ENCODE results near the gene ASAP2. TPM values are rescaled to one million over a fixed set of nuclear protein-coding genes. Genes with fewer than 3 reads are reported as not detected.
A peak's percentile ranks its signal among the peaks of the same experiment; 100 is the strongest.

Gene ASAP2
- total RNA-seq, 2 donors from 2014 or later = 58.1 to 61.7 TPM

DNA sequence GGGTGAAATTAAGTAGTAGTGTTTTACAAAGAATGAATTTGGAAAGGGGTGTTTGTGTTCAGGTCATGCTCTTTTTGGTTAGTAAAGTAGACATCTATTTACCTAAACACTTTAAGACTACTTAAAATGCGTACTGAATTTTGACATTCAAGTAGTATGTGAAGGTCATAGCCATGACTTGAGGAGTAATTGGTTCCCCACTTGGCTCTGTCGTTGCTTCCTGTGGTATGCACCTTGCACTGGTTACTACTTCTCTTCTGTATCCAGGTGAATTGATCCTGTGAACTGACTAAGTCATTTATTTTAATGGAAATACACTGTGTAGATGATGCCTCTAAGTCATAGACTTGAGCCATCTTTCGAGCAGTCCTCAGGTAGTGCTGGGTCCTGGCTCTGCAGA is 118.8 kb downstream of the ASAP2 start:
- H3K9me3 ChIP-seq = no peaks in the 10 kb centered on the region
- no peak for DNase-seq
- no peaks in the 10 kb centered on the region for H3K4me1 ChIP-seq
- TF ChIP-seq, protein P1, sequence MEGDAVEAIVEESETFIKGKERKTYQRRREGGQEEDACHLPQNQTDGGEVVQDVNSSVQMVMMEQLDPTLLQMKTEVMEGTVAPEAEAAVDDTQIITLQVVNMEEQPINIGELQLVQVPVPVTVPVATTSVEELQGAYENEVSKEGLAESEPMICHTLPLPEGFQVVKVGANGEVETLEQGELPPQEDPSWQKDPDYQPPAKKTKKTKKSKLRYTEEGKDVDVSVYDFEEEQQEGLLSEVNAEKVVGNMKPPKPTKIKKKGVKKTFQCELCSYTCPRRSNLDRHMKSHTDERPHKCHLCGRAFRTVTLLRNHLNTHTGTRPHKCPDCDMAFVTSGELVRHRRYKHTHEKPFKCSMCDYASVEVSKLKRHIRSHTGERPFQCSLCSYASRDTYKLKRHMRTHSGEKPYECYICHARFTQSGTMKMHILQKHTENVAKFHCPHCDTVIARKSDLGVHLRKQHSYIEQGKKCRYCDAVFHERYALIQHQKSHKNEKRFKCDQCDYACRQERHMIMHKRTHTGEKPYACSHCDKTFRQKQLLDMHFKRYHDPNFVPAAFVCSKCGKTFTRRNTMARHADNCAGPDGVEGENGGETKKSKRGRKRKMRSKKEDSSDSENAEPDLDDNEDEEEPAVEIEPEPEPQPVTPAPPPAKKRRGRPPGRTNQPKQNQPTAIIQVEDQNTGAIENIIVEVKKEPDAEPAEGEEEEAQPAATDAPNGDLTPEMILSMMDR (IDR thresholded peaks at IDR 0.05) = no peak
- no peaks in the 10 kb centered on the region for H3K36me3 ChIP-seq
- H3K4me3 ChIP-seq = no peak overlapping the region
- H3K27me3 ChIP-seq = no peaks in the 10 kb centered on the region
- no peak overlapping the region for H3K9ac ChIP-seq (ENCODE audit: low read depth in 2 of 2, low read length in 2 of 2)
- no peak overlapping the region for H3K27ac ChIP-seq
- intact Hi-C loops (cut with DNase I) = no loop called here

DNA sequence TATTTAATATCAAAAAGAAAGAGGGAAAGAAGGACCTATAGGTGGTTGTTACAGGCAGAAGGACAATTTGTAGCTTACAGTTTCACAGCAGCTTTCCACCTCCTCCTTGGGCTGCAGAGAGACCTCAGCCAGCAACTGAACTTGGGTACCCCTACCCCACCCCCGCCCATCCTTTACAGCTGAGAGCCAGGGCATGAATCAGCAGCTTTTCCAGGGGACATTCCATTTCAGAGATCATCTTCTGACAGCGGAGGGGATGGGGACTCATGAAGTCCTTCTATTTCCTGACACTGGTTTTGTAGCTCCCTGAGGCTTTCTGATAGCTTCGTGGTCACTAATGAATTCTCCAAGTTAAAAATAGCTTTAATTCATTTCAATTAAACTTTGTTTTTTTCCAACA is 120.4 kb downstream of the ASAP2 start:
- Histone ChIP-seq H3K9me3 (no peaks in the 10 kb centered on the region), H3K27me3 (no peaks in the 10 kb centered on the region), H3K4me3 (no peak overlapping the region), H3K27ac (no peak overlapping the region), H3K36me3 (no peaks in the 10 kb centered on the region), H3K4me1 (no peaks in the 10 kb centered on the region), H3K9ac (ENCODE audit: low read depth in 2 of 2, low read length in 2 of 2) (no peak overlapping the region)
- TF ChIP-seq, protein P1 (IDR thresholded peaks at IDR 0.05) = no peak
- intact Hi-C loops (cut with DNase I) = no loop called here
- no peak for DNase-seq

GRCh38 chr2:9327873-9328352 is 121.3 kb downstream of the ASAP2 start:
- Histone ChIP-seq H3K4me3 (no peak overlapping the region), H3K9ac (ENCODE audit: low read depth in 2 of 2, low read length in 2 of 2) (no peak overlapping the region), H3K27me3 (no peaks in the 10 kb centered on the region), H3K36me3 (no peaks in the 10 kb centered on the region), H3K4me1 (no peaks in the 10 kb centered on the region), H3K27ac (no peak overlapping the region), H3K9me3 (no peaks in the 10 kb centered on the region)
- TF ChIP-seq, protein P1 (IDR thresholded peaks at IDR 0.05) = no peak
- intact Hi-C loops (cut with DNase I) = no loop called here
- no peak for DNase-seq

- H3K9me3 ChIP-seq = no peaks in the 10 kb centered on the region
- H3K4me3 ChIP-seq = no peak overlapping the region
- TF ChIP-seq, protein P1 (IDR thresholded peaks at IDR 0.05) = no peak
- intact Hi-C loops (cut with DNase I) = no loop called here
- no peaks in the 10 kb centered on the region for H3K4me1 ChIP-seq
- no peak for DNase-seq
- H3K27me3 ChIP-seq = no peaks in the 10 kb centered on the region
- H3K27ac ChIP-seq = no peak overlapping the region
- H3K36me3 ChIP-seq = no peaks in the 10 kb centered on the region
- no peak overlapping the region for H3K9ac ChIP-seq (ENCODE audit: low read depth in 2 of 2, low read length in 2 of 2)
Observed at GRCh38 chr2:9328931-9329330, 122.3 kb downstream of the ASAP2 start.

DNA sequence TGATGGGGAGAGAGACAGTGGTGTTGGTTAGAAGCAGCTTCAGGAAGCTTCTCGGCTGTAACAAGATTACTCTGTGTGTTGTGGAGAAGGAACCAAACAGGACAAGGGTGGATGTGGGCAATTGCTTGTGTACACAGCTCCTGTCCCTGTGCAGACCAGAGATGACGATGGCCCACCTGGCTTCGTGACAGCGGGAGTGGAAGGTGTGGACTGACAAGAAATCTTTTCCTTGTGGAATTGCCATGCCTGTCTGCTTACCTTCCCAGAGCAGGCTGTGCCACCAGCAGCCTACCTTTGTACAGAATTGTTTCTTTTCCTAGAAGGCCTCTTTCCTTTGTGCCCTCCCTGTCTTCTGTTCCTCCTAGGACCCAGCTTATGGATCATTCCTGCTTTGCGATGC is 122.9 kb downstream of the ASAP2 start:
- TF ChIP-seq, protein P1 (IDR thresholded peaks at IDR 0.05) = no peak
- Histone ChIP-seq H3K4me1 (peaks cover under 1% of the 10 kb centered on the region), H3K36me3 (no peaks in the 10 kb centered on the region), H3K4me3 (no peak overlapping the region), H3K9ac (ENCODE audit: low read depth in 2 of 2, low read length in 2 of 2) (no peak overlapping the region), H3K27me3 (no peaks in the 10 kb centered on the region), H3K9me3 (no peaks in the 10 kb centered on the region), H3K27ac (no peak overlapping the region)
- intact Hi-C loops (cut with DNase I) = no loop called here
- peak; percentile 57 for DNase-seq

Data from colonic mucosa (tissue), 4 donors.